Measurements from ENCODE around the gene SLC6A6. TPM values are rescaled to one million over a fixed set of nuclear protein-coding genes. Genes with fewer than 3 reads are reported as not detected.
"Not testable (repeated sequence)": the region's sequence is repeated elsewhere in the genome, so short reads cannot be mapped to it uniquely, and the experiment has no call there.

SLC6A6 gene
- total RNA-seq, 6 experiments from 2014 or later, result 22.5 to 33.0 (median 28.6) TPM

- Mint-ChIP-seq H3K4me1 (ENCODE audit: low read depth) (no peaks in the 10 kb centered on the region), H3K27me3 (ENCODE audit: insufficient read depth) (peaks cover 30% of the 10 kb centered on the region), H3K9me3 (no peaks in the 10 kb centered on the region), H3K27ac (no peak overlapping the region), H3K4me3 (no peak overlapping the region), H3K36me3 (ENCODE audit: low read depth) (no peaks in the 10 kb centered on the region)
- no peak for TF ChIP-seq CTCF (IDR thresholded peaks at IDR 0.05)
- DNase-seq, result no peak
Observed at GRCh38 chr3:14513566-14514322, 111.3 kb downstream of the SLC6A6 start.

- no peak for DNase-seq
- Mint-ChIP-seq H3K36me3 (ENCODE audit: low read depth) (no peaks in the 10 kb centered on the region), H3K4me3 (no peak overlapping the region), H3K4me1 (ENCODE audit: low read depth) (no peaks in the 10 kb centered on the region), H3K27me3 (ENCODE audit: insufficient read depth) (peaks cover 34% of the 10 kb centered on the region), H3K9me3 (no peaks in the 10 kb centered on the region), H3K27ac (no peak overlapping the region)
- no peak for TF ChIP-seq CTCF (IDR thresholded peaks at IDR 0.05)
Observed at GRCh38 chr3:14514323-14514720, 111.9 kb downstream of the SLC6A6 start.

GRCh38 chr3:14515526-14515925, 113.1 kb downstream of the SLC6A6 start:
- not testable (repeated sequence) for H3K4me1 Mint-ChIP-seq (ENCODE audit: low read depth); H3K27ac Mint-ChIP-seq; H3K4me3 Mint-ChIP-seq; H3K36me3 Mint-ChIP-seq (ENCODE audit: low read depth); H3K9me3 Mint-ChIP-seq; DNase-seq
- H3K27me3 Mint-ChIP-seq (ENCODE audit: insufficient read depth), result peaks cover 39% of the 10 kb centered on the region

GRCh38 chr3:14516738-14517345, 114.4 kb downstream of the SLC6A6 start:
- no peak overlapping the region for H3K27ac Mint-ChIP-seq
- no peaks in the 10 kb centered on the region for H3K36me3 Mint-ChIP-seq (ENCODE audit: low read depth)
- peaks cover 33% of the 10 kb centered on the region for H3K27me3 Mint-ChIP-seq (ENCODE audit: insufficient read depth)
- H3K9me3 Mint-ChIP-seq, result no peaks in the 10 kb centered on the region
- no peak for TF ChIP-seq CTCF (IDR thresholded peaks at IDR 0.05)
- DNase-seq, result no peak
- H3K4me1 Mint-ChIP-seq (ENCODE audit: low read depth), result no peaks in the 10 kb centered on the region
- no peak overlapping the region for H3K4me3 Mint-ChIP-seq

- H3K4me1 Mint-ChIP-seq (ENCODE audit: low read depth), result no peaks in the 10 kb centered on the region
- H3K27me3 Mint-ChIP-seq (ENCODE audit: insufficient read depth), result peaks cover 30% of the 10 kb centered on the region
- no peaks in the 10 kb centered on the region for H3K9me3 Mint-ChIP-seq
- no peak overlapping the region for H3K4me3 Mint-ChIP-seq
- DNase-seq, result no peak
- TF ChIP-seq CTCF (IDR thresholded peaks at IDR 0.05), result no peak
- H3K27ac Mint-ChIP-seq, result no peak overlapping the region
- no peaks in the 10 kb centered on the region for H3K36me3 Mint-ChIP-seq (ENCODE audit: low read depth)
Observed at GRCh38 chr3:14517601-14518431, 115.4 kb downstream of the SLC6A6 start.

GRCh38 chr3:14518432-14518802, 116.0 kb downstream of the SLC6A6 start:
- H3K27me3 Mint-ChIP-seq (ENCODE audit: insufficient read depth), result peaks cover 32% of the 10 kb centered on the region
- H3K36me3 Mint-ChIP-seq (ENCODE audit: low read depth), result no peaks in the 10 kb centered on the region
- no peaks in the 10 kb centered on the region for H3K4me1 Mint-ChIP-seq (ENCODE audit: low read depth)
- no peak for DNase-seq
- H3K9me3 Mint-ChIP-seq, result no peaks in the 10 kb centered on the region
- no peak overlapping the region for H3K27ac Mint-ChIP-seq
- TF ChIP-seq CTCF (IDR thresholded peaks at IDR 0.05), result no peak
- H3K4me3 Mint-ChIP-seq, result no peak overlapping the region

Data from HFFc6 (cell line).